ENCODE measurements around the gene NFKBIE. TPM values are rescaled to one million over a fixed set of nuclear protein-coding genes. Genes with fewer than 3 reads are reported as not detected.

The NFKBIE gene
- total and polyA plus RNA-seq, 2 donors (not counting 1 experiment from before 2014, with no cell fraction given), result 46.5 to 90.0 TPM

GRCh38 chr6:44220913-44221290 is 44.4 kb downstream of the NFKBIE start:
- Mint-ChIP-seq H3K27ac (peak overlapping the region; percentile 13), H3K4me1 (peaks cover 41% of the 10 kb centered on the region), H3K9me3 (ENCODE audit: insufficient read depth) (no peaks in the 10 kb centered on the region), H3K4me3 (peak overlapping the region; percentile 58), H3K27me3 (no peaks in the 10 kb centered on the region)
- ChIA-PET POLR2A (interaction anchor here (0.6 to 2.4 kb wide), 2 partner anchors 25 to 166 kb away, joined by 5 to 11 read pairs; partner anchors contain the start of genes CDC5L and HSP90AB1), CTCF (interaction anchor here (0.6 to 2.0 kb wide), 11 partner anchors 14 to 92 kb away, joined by 3 to 6 read pairs (median 3); partner anchors contain the start of gene AARS2)
- no peak overlapping the region for H3K4me3 ChIP-seq (ENCODE audit: control extremely low read depth in 1 of 5, extremely low read depth in 1 of 5, insufficient read depth in 1 of 5, low read depth in 2 of 5, low read length in 4 of 5)
- no peak for TF ChIP-seq EZH2 (IDR thresholded peaks at IDR 0.05; ENCODE audit: borderline replicate concordance, insufficient read depth, low read depth, low read length, poor library complexity, severe bottlenecking)
- TF ChIP-seq, protein P1, sequence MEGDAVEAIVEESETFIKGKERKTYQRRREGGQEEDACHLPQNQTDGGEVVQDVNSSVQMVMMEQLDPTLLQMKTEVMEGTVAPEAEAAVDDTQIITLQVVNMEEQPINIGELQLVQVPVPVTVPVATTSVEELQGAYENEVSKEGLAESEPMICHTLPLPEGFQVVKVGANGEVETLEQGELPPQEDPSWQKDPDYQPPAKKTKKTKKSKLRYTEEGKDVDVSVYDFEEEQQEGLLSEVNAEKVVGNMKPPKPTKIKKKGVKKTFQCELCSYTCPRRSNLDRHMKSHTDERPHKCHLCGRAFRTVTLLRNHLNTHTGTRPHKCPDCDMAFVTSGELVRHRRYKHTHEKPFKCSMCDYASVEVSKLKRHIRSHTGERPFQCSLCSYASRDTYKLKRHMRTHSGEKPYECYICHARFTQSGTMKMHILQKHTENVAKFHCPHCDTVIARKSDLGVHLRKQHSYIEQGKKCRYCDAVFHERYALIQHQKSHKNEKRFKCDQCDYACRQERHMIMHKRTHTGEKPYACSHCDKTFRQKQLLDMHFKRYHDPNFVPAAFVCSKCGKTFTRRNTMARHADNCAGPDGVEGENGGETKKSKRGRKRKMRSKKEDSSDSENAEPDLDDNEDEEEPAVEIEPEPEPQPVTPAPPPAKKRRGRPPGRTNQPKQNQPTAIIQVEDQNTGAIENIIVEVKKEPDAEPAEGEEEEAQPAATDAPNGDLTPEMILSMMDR (IDR thresholded peaks at IDR 0.05), result no peak
- H3K4me1 ChIP-seq (ENCODE audit: control insufficient read depth in 2 of 2, insufficient read depth in 2 of 2, low read length in 2 of 2), result peaks cover 26 to 45% of the 10 kb centered on the region in 2 donors
- no peak overlapping the region for H3K27ac ChIP-seq (ENCODE audit: low read length in 2 of 2)
- no peak for ATAC-seq (ENCODE audit: low read depth)
- H2AFZ ChIP-seq (ENCODE audit: insufficient read depth, low read depth, low read length, poor library complexity, severe bottlenecking), result no peak overlapping the region
- H3K27me3 ChIP-seq (replicated peaks in 1 of 4; ENCODE audit: control extremely low read depth in 1 of 4, control insufficient read depth in 3 of 4, insufficient read depth in 4 of 4, low read length in 3 of 4), result peaks cover 0 to 2% (median 0%) of the 10 kb centered on the region in 4 experiments
- H3K9me3 ChIP-seq (ENCODE audit: control extremely low read depth in 1 of 3, control insufficient read depth in 2 of 3, insufficient read depth in 1 of 3, low read length in 2 of 3), result no peaks in the 10 kb centered on the region
- no peaks in the 10 kb centered on the region for H3K79me2 ChIP-seq (ENCODE audit: control insufficient read depth, insufficient read depth, low read length)
- no peaks in the 10 kb centered on the region for H4K20me1 ChIP-seq (ENCODE audit: control insufficient read depth, insufficient read depth, low read length, poor library complexity, severe bottlenecking)
- H3K36me3 ChIP-seq (replicated peaks in 1 of 2; ENCODE audit: control extremely low read depth in 1 of 2, control insufficient read depth in 1 of 2, extremely low read depth in 1 of 2, insufficient read depth in 2 of 2, low read length in 1 of 2), result no peaks in the 10 kb centered on the region
- 92% methylated on average over 1 of the region's 4 CpGs for WGBS (ENCODE audit: insufficient coverage)
- no peak overlapping the region for H3K4me2 ChIP-seq (replicated peaks; ENCODE audit: low read depth, low read length, poor library complexity, severe bottlenecking)
- intact Hi-C loops (cut with micrococcal nuclease), result loop anchor here (1.0 to 5.0 kb wide), 4 partner anchors 44 to 166 kb away; partner anchors contain the start of genes CDC5L and NFKBIE
- no peak for DNase-seq
- H3K9ac ChIP-seq (ENCODE audit: low read length), result no peak overlapping the region
